ENCODE data around the gene TSPO2.

- TF ChIP-seq CTCF (optimal IDR thresholded peaks at IDR 0.05 in 1 of 3, IDR thresholded peaks at IDR 0.05 in 1 of 3, conservative IDR thresholded peaks at IDR 0.05 in 1 of 3; ENCODE audit: extremely low read depth in 1 of 3, insufficient read depth in 2 of 3, low read length in 3 of 3) (no peak), EZH2 (IDR thresholded peaks at IDR 0.05; ENCODE audit: low read length) (no peak)
Observed at GRCh38 chr6:41077536-41077935, 35.3 kb downstream of the TSPO2 start.

All from keratinocyte (primary cell).